Stimulated activated CD4-positive, alpha-beta T cell treated with anti-CD3 and anti-CD28 coated beads, TNF-alpha, amount 100 ng/mL, for 48 hours (primary cell): ENCODE data around the gene KANK4.

Source experiments
- DNase-seq, 3 donors: peaks; one replicate each; pipeline ENCODE4 v3.0.0-alpha.2; 2020; ENCODE audit warnings: low read depth in 3 of 3

Gene KANK4

GRCh38 chr1:62304975-62305374 is 14.3 kb downstream of the KANK4 start:
- no peak for DNase-seq

- DNase-seq, result no peak
Measured at GRCh38 chr1:62304515-62304914, 14.7 kb downstream of the KANK4 start.

- no peak for DNase-seq
Measured at GRCh38 chr1:62301726-62302390, 17.4 kb downstream of the KANK4 start.

- no peak for DNase-seq
Measured at GRCh38 chr1:62299426-62300200, 19.6 kb downstream of the KANK4 start.

- no peak for DNase-seq
Measured at GRCh38 chr1:62295921-62296491, 23.2 kb downstream of the KANK4 start.

- no peak for DNase-seq
Measured at GRCh38 chr1:62294261-62294660, 25.0 kb downstream of the KANK4 start.

GRCh38 chr1:62288662-62289061 is 30.6 kb downstream of the KANK4 start:
- no peak for DNase-seq

- no peak for DNase-seq
Measured at GRCh38 chr1:62288224-62288623, 31.0 kb downstream of the KANK4 start.

- no peak for DNase-seq
Measured at GRCh38 chr1:62286786-62287224, 32.4 kb downstream of the KANK4 start.

GRCh38 chr1:62285984-62286785 is 33.0 kb downstream of the KANK4 start:
- no peak for DNase-seq

GRCh38 chr1:62285440-62285839 is 33.8 kb downstream of the KANK4 start:
- DNase-seq, result no peak

GRCh38 chr1:62283986-62284385 is 35.2 kb downstream of the KANK4 start:
- DNase-seq, result no peak

- no peak for DNase-seq
Measured at GRCh38 chr1:62282909-62283755, 36.1 kb downstream of the KANK4 start.

- no peak for DNase-seq
Measured at GRCh38 chr1:62281922-62282555, 37.2 kb downstream of the KANK4 start.

GRCh38 chr1:62280960-62281465 is 38.2 kb downstream of the KANK4 start:
- no peak for DNase-seq

- DNase-seq, result no peak
Measured at GRCh38 chr1:62280150-62280549, 39.1 kb downstream of the KANK4 start.

- no peak for DNase-seq
Measured at GRCh38 chr1:62276791-62277190, 42.4 kb downstream of the KANK4 start.

- no peak for DNase-seq
Measured at GRCh38 chr1:62274496-62275485, 44.4 kb downstream of the KANK4 start.

GRCh38 chr1:62273953-62274352 is 45.3 kb downstream of the KANK4 start:
- DNase-seq, result no peak
